Stimulated activated CD8-positive, alpha-beta memory T cell treated with anti-CD3 and anti-CD28 coated beads, Interleukin-12 subunit alpha, Interleukin-12 subunit beta, amount 100 ng/mL, for 4 hours (primary cell): ENCODE results near the gene DNAH11.

Experiments
- DNase-seq: peaks from one replicate; pipeline ENCODE4 v3.0.0-alpha.2; 2020; ENCODE audit warnings: low read depth

The DNAH11 gene

DNA sequence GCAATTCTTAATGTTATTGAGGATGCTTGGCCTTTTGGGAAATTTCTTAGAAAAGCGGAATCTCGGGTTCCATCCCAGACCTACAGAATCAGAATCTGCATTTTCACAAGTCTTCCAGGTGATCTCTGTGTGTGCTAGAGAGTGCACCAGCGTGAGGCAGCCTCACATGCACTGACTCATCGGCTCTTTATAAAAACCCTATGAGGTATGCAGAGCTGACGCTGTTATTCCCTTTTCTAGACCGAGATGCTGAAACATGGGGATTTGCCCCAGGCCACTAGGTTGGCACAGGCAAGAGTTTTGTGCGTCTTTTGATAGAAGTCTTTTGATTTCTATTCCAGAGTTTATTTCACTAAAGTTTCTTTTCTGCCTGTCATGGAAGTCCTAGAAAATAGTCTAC is 341.7 kb downstream of the DNAH11 start:
- no peak for DNase-seq

GRCh38 chr7:21886396-21886795 is 343.6 kb downstream of the DNAH11 start:
- DNase-seq: no peak

- no peak for DNase-seq
Observed at GRCh38 chr7:21887353-21887752, 344.5 kb downstream of the DNAH11 start.

DNA sequence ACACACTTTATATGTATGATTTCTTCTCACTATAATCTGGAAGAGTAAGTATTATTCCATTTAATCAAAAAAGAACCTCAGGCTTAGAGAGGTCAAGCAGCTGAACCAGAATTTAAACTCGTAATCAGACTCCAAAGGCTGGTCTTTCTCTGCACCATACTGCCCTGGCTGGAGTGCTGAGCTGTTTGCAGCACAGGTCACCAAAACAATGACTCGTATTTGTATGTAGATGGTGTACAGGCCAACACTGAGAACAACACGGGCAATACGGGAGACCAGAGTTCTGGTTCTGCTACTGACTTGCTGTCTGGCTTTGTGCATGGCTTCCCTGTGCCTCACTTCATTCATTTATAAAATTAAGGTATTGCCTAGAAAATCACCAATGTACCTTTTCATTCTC is 344.9 kb downstream of the DNAH11 start:
- no peak for DNase-seq

DNA sequence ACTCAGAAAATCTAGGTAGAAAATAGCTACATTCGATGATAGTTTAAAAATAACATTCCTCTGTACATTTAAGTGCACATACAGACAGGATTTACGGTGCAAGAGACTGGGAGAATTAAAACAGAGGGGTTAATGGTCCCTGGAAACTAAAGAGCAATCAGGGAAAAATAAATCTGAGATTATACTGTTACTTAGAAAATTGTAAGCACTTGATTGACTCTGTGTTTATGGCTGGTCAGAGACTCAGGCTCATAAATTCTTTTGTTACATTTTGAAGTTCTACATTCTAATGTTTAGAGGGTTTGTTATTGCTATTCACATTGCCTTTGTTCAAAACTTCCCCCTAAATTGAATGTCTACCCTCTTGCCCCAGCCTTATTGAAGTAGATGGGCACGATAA is 348.5 kb downstream of the DNAH11 start:
- no peak for DNase-seq

DNA sequence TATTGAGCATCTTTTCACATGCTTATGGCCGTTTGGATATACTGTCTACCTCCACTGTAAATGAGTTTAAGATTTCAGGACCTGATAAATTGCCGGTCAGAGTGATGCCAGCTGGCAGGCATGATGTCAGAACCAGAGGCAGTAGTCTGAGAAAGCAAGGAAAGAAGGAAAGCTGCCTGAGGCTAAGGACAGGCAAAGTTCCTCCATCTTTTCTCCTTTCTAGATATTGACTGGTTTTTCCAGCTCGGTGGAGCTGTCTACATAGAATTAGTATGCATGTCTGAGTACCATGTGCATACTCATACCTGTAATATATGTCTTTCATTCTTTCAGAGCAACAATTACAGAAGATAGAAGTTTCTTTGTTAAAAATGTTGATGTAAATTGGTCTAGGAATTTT is 350.6 kb downstream of the DNAH11 start:
- DNase-seq: no peak

GRCh38 chr7:21898265-21898930 is 355.6 kb downstream of the DNAH11 start:
- no peak for DNase-seq

DNA sequence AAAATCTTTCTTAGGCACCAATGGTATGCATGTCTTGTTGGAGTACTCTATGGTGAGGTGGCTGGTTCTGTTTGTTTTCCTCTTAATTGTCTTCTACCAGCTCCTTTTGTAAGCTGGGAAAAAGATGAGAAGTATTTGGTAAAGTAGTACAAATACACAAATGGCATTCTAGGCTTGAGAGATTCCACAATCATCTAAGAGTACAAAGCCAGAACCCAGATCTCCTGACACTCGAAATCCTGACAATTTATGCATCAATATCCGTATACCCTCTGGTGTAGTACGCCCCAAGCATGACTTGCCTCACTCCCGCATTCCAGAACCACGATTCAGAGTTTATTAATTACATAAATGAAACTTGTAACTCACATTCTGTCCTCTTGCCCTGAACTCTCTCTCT is 359.4 kb downstream of the DNAH11 start:
- no peak for DNase-seq

DNA sequence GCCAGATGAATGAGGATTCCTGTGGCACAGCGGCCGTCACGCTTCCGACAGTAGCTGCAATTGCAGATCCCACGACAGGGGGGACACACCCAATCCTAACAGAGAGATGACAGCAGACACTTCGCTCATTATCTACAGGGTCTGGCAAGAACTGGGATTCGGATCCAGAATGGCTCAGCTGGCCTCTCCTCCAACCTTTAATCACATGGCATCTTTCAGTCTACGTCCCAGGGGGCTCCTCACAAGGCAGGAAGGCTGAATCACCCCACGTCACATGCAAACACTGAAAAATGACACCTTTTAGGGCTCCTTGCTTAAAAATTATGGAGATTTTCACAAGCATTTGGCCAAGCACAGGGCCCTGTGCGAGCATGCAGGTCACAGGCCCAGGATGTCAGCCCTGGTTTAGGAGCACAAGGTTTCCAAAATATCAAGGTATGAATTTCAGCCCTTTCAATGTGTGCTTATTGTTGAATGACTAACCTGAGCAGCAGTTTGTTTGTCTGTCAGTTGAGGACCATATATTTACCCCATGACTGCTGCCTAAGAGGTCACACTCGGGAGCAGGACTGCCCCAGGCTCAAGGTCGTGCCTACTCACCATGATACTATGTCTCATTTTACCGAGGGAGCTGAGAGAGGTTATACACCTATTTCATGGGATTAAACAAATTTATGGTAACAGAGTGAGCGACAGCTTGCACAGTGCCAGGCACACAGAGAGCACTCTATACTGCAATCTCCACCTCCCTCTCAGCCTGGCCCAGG is 360.4 kb downstream of the DNAH11 start:
- no peak for DNase-seq

DNA sequence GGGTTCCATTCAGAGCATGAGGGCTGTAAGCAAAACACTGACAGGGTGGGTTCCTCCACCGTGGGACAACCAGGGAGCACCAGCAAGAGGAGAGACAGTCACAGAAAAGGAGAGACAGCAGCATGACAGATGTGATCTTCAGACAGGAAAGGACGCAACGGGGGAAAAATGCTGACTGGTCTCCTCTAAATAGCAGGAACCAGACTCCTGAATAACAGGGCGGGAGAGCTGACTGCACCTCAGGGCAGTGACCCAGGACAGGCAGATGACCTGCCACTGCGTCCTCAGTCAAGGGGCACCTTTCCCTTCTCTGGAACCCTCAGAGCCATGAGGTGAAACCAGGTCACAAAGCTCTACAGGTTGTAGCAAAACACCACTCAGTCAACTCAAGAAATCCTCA is 365.9 kb downstream of the DNAH11 start:
- no peak for DNase-seq

GRCh38 chr7:21910253-21910652 is 367.4 kb downstream of the DNAH11 start:
- no peak for DNase-seq

DNA sequence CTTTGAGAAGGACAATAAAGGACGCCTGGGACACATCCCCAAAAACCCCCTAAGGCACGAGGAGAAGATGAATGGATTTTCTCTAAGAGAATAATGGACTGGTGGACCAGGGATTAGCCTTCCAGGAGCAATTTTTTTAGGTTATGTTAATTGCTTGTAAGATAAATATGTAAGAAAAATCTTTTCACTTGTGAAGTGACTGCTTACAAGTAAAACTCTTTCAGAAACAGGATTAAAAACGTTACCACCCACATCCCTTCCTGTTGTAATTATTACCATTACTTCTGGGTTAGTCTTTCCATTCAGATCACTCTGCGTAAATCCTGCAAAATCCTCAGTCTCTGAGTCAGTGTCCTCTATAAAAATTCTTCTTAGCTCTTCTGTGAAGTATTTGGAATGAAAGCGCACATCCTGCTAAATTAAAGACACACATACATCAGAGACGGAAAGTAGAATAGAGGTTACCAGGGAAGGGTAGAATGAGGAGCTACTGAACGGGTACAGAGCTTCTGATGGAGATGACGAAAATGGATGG is 368.6 kb downstream of the DNAH11 start:
- no peak for DNase-seq

DNA sequence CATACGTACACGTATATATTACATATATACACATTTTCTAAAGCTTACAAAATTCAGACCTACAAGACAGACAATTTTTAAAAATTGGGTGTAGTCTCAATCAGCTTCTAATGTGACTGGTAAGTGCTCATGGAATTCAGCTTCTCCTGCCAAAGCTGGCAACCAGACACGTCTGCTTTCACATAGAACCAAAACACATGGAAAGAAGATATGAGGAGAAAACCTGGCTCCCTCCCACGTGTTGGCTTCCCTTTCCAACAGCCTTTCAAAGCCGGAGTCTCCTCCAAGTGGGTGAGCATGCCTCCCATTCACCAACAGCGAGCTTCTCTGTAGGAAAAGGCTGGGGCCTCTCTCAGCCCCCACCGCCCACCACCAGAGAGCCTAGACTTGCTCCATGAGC is 369.5 kb downstream of the DNAH11 start:
- no peak for DNase-seq

GRCh38 chr7:21912931-21913780 is 370.3 kb downstream of the DNAH11 start:
- no peak for DNase-seq

- no peak for DNase-seq
Observed at GRCh38 chr7:21914671-21915070, 371.8 kb downstream of the DNAH11 start.

GRCh38 chr7:21915140-21915539 is 372.3 kb downstream of the DNAH11 start:
- DNase-seq: no peak

DNA sequence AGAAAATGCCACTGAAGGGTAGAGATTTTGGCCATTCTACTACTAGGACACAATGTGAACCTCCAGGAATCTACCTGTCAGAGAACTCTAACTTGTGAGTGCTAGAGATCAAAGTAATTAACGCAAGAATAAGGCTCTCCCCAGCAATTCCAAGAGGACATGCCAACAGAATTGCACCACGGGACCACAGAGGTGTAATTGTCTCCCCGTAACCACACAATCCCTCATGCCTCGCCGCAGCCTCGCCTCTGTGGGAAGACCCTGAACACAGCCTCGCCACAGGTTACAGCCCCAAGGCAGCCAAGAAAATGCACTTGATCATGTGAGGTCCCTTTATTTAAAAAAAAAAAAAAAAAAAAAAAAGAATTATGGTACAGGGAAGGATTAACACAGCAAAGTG is 373.3 kb downstream of the DNAH11 start:
- DNase-seq: no peak

DNA sequence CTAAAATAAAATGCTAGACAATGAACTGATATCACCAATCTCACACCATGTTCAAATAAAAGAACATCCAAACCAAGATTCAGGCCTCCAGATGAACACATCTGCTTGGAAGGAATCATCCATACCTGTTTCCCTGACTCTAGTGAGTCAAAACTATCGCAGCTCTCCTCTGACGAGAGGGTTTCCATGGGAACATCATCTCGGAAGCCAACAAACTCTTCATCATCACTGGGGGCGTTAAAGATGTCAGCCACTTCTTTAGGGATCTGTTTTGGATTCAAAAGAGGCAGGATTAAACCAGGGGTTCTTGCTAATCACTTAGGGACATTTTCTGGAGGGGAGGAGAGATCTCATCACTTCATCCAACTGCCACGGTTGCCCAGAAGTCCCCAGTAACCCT is 373.8 kb downstream of the DNAH11 start:
- DNase-seq: no peak

DNA sequence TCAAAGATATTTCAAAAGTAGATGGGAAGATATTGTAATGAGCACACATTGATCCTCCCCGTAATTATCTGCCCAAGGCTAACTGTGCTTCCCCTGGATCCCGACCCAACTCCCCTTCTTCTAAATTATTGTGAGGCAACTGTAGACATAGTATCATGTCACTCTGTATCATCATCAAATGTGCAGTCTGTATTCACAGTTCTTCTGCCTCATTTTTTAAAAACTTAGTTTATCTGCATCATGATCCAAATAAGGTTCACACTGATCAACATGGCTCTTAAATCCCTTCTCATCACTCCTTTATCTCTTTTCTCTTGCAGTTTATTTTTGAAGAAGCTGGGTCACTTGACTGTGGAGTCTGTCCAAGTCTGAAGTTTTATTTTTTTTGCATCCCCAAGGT is 375.4 kb downstream of the DNAH11 start:
- DNase-seq: no peak

GRCh38 chr7:21920936-21921335 is 378.1 kb downstream of the DNAH11 start:
- DNase-seq: no peak

DNA sequence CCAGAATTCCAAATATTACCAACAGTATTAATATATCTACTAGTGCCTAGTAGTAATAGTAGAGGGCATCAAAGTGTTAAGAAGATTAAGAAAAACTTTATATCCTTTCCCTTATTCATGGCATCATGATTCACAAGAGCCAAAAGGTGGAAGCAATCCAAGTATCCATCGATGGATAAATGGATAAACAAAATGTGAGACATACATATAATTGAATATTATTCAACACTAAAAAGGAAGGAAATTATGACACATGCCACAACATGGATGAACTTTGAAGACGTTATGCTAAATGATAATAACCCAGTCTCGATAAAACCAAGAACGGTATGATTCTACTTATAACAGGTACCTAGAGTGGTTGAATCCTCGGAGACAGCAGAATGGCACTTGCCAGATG is 379.8 kb downstream of the DNAH11 start:
- DNase-seq: no peak

GRCh38 chr7:21923658-21924057 is 380.8 kb downstream of the DNAH11 start:
- no peak for DNase-seq

GRCh38 chr7:21926448-21926847 is 383.6 kb downstream of the DNAH11 start:
- DNase-seq: no peak
